SK-N-SH (cell line): Measurements from ENCODE around the gene TRIP10.

Source experiments
- CHD2 ChIP-seq: fragments of 150-350 bp; IDR thresholded peaks from 2 replicates; pipeline ENCODE4 v1.6.1; 2018; ENCODE audit warnings: low read length; ENCODE audit not compliant: partially characterized antibody
- CTCF ChIP-seq: fragments of 200-600 bp; sonication (generic); IDR thresholded peaks from 2 replicates; pipeline ENCODE4 v1.6.1; 2017; ENCODE audit warnings: antibody characterized with exemption, mild to moderate bottlenecking, moderate library complexity
- EP300 ChIP-seq, 2 experiments: IDR thresholded peaks; 2 replicates each; pipeline versions ENCODE4 v1.4.0 to v1.6.1; 2012; ENCODE audit warnings: borderline replicate concordance in 1 of 2, low read depth in 1 of 2, low read length in 1 of 2
- EZH2phosphoT487 ChIP-seq: fragments of 200-600 bp; sonication (generic); IDR thresholded peaks from 2 replicates; pipeline ENCODE4 v1.6.1; 2017; ENCODE audit warnings: low read depth, mixed run types, mild to moderate bottlenecking, antibody characterized with exemption, moderate library complexity, borderline replicate concordance
- MAX ChIP-seq: IDR thresholded peaks from 2 replicates; pipeline ENCODE4 v1.4.0; 2012; ENCODE audit warnings: low read depth
- POLR2AphosphoS5 ChIP-seq: IDR thresholded peaks from 2 replicates; pipeline ENCODE4 v1.6.1; 2012; ENCODE audit warnings: low read depth, low read length
- RFX5 ChIP-seq: IDR thresholded peaks from 2 replicates; pipeline ENCODE4 v1.6.1; 2012; ENCODE audit warnings: mild to moderate bottlenecking, improper control_type of control experiment, low read length
- SIN3A ChIP-seq: IDR thresholded peaks from 2 replicates; pipeline ENCODE4 v1.6.1; 2012; ENCODE audit warnings: low read depth, mild to moderate bottlenecking, low read length, moderate library complexity, borderline replicate concordance
- TF ChIP-seq, protein P1 (sequence below): IDR thresholded peaks from 2 replicates; pipeline ENCODE4 v1.6.1; 2012; ENCODE audit warnings: mild to moderate bottlenecking, low read depth, low read length, moderate library complexity

DNA sequence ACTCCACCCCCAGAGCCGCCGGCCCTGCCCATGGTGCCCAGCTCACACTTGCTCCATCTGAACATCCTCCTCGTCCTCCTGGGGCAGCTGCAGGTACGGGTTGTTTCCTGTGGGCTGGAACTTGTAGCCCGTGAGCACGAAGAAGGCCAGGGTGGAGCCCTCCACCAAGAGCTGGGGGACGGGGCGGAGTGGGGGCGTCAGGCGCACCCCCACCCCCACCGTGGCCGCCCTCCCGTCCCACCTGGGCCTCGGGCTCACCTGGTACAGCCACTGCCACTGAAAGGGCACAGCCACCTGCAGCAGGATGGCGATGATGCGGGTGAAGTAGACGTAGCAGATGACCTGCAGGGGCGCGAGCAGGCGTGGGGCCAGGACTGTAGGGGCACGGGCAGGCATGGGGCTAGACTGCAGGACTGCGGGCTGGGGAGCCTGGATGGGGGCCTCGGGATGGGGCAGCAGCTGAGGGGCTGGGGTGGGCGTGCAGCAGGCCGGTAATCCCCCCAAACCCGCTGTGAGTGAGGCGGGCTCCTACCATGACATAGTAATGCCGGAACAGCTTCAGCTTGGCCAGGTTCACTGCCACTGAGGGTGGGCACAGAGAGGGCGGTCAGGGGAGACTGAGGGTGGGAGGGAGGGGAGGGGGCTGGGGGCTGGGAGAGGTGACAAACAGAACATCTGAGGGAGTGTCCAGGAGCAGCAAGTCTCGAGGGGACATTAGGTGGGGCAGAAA is 8.4 kb upstream of the TRIP10 start:
- TF ChIP-seq EZH2phosphoT487 = no peak
- TF ChIP-seq CTCF = no peak
- TF ChIP-seq, protein P1, sequence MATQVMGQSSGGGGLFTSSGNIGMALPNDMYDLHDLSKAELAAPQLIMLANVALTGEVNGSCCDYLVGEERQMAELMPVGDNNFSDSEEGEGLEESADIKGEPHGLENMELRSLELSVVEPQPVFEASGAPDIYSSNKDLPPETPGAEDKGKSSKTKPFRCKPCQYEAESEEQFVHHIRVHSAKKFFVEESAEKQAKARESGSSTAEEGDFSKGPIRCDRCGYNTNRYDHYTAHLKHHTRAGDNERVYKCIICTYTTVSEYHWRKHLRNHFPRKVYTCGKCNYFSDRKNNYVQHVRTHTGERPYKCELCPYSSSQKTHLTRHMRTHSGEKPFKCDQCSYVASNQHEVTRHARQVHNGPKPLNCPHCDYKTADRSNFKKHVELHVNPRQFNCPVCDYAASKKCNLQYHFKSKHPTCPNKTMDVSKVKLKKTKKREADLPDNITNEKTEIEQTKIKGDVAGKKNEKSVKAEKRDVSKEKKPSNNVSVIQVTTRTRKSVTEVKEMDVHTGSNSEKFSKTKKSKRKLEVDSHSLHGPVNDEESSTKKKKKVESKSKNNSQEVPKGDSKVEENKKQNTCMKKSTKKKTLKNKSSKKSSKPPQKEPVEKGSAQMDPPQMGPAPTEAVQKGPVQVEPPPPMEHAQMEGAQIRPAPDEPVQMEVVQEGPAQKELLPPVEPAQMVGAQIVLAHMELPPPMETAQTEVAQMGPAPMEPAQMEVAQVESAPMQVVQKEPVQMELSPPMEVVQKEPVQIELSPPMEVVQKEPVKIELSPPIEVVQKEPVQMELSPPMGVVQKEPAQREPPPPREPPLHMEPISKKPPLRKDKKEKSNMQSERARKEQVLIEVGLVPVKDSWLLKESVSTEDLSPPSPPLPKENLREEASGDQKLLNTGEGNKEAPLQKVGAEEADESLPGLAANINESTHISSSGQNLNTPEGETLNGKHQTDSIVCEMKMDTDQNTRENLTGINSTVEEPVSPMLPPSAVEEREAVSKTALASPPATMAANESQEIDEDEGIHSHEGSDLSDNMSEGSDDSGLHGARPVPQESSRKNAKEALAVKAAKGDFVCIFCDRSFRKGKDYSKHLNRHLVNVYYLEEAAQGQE = no peak
- TF ChIP-seq EP300 (IDR thresholded peaks at IDR 0.05; ENCODE audit: borderline replicate concordance in 1 of 2, low read depth in 1 of 2, low read length in 1 of 2) = no peak
- no peak for TF ChIP-seq RFX5
- TF ChIP-seq POLR2AphosphoS5 = no peak
- TF ChIP-seq MAX = no peak
- TF ChIP-seq SIN3A = no peak
- no peak for TF ChIP-seq CHD2
